GM18907 (cell line): ENCODE data around the gene TRPV2.
"Not testable (repeated sequence)": the region's sequence is repeated elsewhere in the genome, so short reads cannot be mapped to it uniquely, and the experiment has no call there.

Experiments
- ATAC-seq: cut with Tn5 transposase; IDR thresholded peaks from one replicate; pipeline ENCODE4 v1.9.1; 2021; ENCODE audit warnings: mild to moderate bottlenecking, moderate library complexity; ENCODE audit not compliant: unreplicated experiment

TRPV2 gene, protein sequence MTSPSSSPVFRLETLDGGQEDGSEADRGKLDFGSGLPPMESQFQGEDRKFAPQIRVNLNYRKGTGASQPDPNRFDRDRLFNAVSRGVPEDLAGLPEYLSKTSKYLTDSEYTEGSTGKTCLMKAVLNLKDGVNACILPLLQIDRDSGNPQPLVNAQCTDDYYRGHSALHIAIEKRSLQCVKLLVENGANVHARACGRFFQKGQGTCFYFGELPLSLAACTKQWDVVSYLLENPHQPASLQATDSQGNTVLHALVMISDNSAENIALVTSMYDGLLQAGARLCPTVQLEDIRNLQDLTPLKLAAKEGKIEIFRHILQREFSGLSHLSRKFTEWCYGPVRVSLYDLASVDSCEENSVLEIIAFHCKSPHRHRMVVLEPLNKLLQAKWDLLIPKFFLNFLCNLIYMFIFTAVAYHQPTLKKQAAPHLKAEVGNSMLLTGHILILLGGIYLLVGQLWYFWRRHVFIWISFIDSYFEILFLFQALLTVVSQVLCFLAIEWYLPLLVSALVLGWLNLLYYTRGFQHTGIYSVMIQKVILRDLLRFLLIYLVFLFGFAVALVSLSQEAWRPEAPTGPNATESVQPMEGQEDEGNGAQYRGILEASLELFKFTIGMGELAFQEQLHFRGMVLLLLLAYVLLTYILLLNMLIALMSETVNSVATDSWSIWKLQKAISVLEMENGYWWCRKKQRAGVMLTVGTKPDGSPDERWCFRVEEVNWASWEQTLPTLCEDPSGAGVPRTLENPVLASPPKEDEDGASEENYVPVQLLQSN

DNA sequence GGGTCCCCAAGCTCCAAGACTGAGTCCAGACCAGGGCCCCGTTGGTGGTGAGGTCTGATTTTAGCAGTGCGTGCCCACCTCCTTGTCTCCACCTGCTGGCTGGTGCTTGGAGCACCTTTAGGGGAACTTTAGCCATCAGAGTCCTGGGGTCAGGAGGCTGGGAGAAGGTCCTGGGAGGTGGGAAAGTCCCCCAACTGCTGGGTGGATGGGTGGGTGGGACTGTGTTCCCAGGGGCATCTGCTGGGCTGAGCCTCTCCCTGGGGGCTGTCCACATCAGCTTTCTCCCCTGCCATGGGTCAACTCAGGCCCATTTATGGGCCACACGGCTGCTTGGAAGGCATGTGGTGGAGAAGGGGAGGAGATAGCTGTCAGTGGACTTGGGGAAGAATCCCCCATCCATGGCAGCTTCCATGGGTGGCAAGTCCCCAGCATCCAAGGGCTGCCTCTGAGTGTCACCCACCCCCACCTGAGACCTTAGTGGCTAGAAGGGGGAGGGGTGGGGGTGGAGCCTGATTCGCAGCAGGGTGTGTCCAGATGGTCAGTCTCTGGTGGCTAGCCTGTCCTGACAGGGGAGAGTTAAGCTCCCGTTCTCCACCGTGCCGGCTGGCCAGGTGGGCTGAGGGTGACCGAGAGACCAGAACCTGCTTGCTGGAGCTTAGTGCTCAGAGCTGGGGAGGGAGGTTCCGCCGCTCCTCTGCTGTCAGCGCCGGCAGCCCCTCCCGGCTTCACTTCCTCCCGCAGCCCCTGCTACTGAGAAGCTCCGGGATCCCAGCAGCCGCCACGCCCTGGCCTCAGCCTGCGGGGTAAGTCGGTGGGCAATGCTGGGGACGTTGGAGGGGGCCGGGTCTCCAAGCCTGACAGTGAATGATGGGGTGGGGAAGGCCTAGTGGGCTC lies at the start of gene TRPV2:
TSS of gene TRPV2 (plus strand) at position 541 of the 894 bp plus-strand sequence. CDS start 2,098 bp downstream, outside the sequence.
- peak; percentile 51 for ATAC-seq

DNA sequence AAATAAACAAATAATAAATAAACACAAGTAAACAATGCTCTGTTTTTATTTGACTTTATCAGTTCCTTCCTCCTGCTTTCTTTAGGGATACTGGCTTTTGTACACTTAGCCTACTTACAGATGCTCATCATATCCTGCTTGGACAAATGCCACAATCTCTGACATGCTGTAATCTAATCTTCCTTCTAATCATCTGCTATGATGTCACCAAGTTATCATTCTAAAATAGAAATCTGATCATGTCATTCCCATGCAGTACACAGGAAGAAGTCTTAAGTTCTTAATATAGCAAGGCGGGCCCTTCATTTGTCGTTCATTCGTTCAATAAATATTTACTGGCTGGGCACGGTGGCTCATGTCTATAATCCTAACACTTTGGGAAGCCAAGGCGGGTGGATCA lies 43.6 kb upstream of the TRPV2 start:
- no peak for ATAC-seq

GRCh38 chr17:16374146-16374938 lies 41.0 kb upstream of the TRPV2 start:
- no peak for ATAC-seq

- no peak for ATAC-seq
Observed at GRCh38 chr17:16377941-16378341, 37.4 kb upstream of the TRPV2 start.

GRCh38 chr17:16378636-16379282 lies 36.6 kb upstream of the TRPV2 start:
- no peak for ATAC-seq

- ATAC-seq: no peak
Observed at GRCh38 chr17:16379654-16380053, 35.7 kb upstream of the TRPV2 start.

DNA sequence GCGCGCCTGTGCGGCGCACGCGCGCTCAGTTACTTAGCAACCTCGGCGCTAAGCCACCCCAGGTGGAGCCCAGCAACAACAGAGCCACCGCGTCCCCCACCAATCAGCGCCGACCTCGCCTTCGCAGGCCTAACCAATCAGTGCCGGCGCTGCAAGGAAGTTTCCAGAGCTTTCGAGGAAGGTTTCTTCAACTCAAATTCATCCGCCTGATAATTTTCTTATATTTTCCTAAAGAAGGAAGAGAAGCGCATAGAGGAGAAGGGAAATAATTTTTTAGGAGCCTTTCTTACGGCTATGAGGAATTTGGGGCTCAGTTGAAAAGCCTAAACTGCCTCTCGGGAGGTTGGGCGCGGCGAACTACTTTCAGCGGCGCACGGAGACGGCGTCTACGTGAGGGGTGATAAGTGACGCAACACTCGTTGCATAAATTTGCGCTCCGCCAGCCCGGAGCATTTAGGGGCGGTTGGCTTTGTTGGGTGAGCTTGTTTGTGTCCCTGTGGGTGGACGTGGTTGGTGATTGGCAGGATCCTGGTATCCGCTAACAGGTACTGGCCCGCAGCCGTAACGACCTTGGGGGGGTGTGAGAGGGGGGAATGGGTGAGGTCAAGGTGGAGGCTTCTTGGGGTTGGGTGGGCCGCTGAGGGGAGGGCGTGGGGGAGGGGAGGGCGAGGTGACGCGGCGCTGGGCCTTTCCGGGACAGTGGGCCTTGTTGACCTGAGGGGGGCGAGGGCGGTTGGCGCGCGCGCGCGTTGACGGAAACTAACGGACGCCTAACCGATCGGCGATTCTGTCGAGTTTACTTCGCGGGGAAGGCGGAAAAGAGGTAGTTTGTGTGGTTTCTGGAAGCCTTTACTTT lies 34.5 kb upstream of the TRPV2 start, which contains the start of gene UBB:
TSS of gene UBB (plus strand) at position 452 of the 856 bp plus-strand sequence. CDS start 817 bp downstream, outside the sequence.
- peak; percentile 94 for ATAC-seq

DNA sequence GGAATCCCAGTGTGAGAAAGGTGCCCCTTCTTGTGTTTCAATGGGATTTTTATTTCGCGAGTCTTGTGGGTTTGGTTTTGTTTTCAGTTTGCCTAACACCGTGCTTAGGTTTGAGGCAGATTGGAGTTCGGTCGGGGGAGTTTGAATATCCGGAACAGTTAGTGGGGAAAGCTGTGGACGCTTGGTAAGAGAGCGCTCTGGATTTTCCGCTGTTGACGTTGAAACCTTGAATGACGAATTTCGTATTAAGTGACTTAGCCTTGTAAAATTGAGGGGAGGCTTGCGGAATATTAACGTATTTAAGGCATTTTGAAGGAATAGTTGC lies 33.9 kb upstream of the TRPV2 start:
- peak; percentile 7 for ATAC-seq

DNA sequence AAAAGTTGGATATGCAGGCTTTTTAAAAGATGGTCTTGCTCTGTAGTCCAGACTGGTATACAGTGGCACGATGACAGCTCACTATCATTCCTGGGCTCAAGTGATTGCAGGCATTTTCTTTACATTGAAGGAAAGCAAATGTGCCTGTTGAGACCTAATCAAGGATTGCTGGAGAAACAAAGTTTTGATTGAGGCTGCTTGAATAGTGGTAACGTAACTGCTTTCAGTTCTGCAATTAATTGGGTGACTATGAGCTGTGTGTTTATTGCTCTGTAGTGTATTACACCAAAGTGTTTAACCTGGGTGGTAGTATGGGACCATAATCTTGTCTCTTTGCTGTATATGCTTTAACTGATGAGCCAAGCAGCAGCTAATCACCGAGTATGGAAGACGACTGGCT lies 32.2 kb upstream of the TRPV2 start:
- ATAC-seq: no peak

DNA sequence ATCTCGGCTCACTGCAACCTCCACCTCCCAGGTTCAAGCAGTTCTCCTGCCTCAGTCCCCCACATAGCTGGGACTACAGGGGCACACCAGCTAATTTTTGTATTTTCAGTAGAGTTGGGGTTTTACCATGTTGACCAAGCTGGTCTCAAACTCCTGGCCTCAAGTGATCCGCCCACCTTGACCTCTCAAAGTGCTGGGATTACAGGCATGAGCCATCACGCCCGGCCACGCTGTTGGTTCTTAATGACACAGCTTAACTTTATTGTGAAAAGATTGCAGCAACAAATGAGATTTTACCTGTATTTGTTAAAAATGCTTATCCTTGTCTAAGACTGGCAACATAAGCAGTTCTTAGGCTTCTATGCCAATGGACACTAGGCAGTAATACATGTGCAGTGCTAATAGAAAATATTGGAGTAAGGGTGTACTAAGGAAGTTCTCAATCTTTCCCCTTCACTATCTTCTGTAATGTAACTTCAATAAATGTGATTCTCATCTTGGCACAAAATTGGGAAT lies 31.5 kb upstream of the TRPV2 start:
- ATAC-seq: no peak

DNA sequence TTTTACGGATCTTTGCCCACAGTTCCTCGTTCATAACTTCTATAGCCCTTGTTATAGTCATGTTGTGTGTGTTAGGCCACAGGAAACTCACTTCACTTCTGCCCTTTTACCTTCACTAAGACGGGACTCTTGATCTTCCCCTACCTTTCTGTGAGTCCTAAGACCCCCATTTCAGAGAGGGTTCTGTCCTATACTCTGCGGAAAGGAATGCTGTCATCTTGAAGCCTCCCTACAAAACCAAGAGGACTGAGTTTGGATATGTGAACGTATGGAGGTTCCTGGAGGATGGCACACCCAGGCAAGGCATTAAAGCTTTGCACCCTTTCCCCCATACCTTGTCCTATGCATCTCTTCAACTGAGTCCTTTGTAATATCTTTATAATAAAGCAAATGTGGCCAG lies 30.8 kb upstream of the TRPV2 start:
- no peak for ATAC-seq

DNA sequence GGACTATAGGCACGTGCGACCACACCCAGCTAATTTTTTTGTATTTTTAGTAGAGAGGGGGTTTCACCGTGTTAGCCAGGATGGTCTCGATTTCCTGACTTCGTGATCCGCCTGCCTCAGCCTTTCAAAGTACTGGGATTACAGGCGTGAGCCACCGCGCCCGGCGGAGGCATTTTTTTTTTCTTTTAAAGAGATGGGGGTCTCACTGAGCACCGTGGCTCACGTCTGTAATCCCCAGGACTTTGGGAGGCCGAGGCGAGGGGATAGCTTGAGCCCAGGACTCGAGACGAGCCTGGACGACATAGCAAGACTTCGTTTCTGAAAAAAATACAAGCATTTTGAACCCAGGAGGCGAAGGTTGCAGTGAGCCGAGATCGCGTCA lies 29.3 kb upstream of the TRPV2 start:
- not testable (repeated sequence) for ATAC-seq

GRCh38 chr17:16391451-16391850 lies 23.9 kb upstream of the TRPV2 start:
- no peak for ATAC-seq

GRCh38 chr17:16392491-16392890 lies 22.9 kb upstream of the TRPV2 start:
- not testable (repeated sequence) for ATAC-seq

DNA sequence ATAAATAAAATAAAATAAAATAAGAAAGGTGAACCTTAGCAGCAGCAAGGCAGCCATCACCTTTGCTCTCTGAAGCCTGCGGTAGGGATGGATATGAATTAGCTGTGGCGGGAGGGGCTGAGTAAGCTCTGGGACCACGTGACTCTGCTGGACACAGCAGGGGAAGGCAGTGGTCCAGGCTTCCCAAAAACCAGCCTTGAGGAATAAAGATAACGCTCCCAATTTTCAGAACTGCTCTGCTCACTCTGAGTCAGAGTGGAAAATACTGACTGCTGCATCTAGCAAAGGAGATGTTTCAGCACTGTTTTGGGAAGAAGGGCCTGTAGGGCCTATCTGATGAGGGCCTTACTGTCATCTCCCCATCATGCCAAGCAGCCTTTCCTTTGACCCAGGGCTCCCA lies 19.5 kb upstream of the TRPV2 start:
- not testable (repeated sequence) for ATAC-seq

DNA sequence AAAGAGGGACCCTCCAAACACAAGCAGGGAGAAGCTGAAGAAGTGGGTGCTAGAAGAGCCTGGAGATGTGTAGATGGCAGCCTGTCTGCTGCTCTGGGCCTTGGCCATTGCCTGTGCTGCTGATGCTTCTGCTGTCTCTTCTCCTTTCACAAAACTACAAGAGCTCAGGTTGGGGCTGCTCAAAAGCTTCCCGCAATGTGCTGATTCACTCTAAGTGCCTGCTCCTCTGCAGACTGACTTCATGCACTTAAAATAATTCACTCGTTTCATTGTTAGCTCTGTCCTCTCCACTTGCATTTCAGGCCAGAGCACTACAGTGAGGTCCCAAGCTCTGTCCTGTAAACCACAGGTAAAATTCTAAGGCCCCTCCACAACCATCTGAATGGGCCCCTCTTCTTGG lies 18.7 kb upstream of the TRPV2 start:
- not testable (repeated sequence) for ATAC-seq

GRCh38 chr17:16398270-16399267 lies 16.8 kb upstream of the TRPV2 start:
- peak; percentile 86 for ATAC-seq
